Body of pancreas (tissue), 4 donors: Measurements from ENCODE around the gene RHEX. TPM values are rescaled to one million over a fixed set of nuclear protein-coding genes. Genes with fewer than 3 reads are reported as not detected.
"Not testable (repeated sequence)": the region's sequence is repeated elsewhere in the genome, so short reads cannot be mapped to it uniquely, and the experiment has no call there.

Source experiments
- ATAC-seq: fragments of 150-250 bp; one replicate; pipeline ENCODE4 v1.9.1; 2016
- DNase-seq, 4 donors: peaks; one replicate each; pipeline ENCODE4 v3.0.0-alpha.2; 2019
- H3K27ac ChIP-seq, 4 donors: fragments of 200-600 bp; sonication (generic); 1 replicate in 3 of 4; 2 replicates in 1 of 4; pipeline versions ENCODE4 v1.5.1 to v1.6.1; 2016 to 2019; ENCODE audit warnings: mild to moderate bottlenecking in 1 of 4, mixed read lengths in 1 of 4, moderate library complexity in 1 of 4
- H3K27me3 ChIP-seq, 2 donors: fragments of 200-600 bp; sonication (generic); one replicate each; pipeline ENCODE4 v1.6.0; 2016; ENCODE audit warnings: mild to moderate bottlenecking in 1 of 2
- H3K36me3 ChIP-seq, 2 donors: fragments of 200-600 bp; sonication (generic); replicated peaks in 1 of 2; 2 replicates each; pipeline ENCODE4 v1.5.1; 2016; ENCODE audit warnings: low read depth in 2 of 2; ENCODE audit not compliant: insufficient read depth in 1 of 2
- H3K4me1 ChIP-seq: fragments of 200-600 bp; sonication (generic); one replicate; pipeline ENCODE4 v1.6.0; 2016
- H3K4me3 ChIP-seq, 2 donors: fragments of 200-600 bp; sonication (generic); 1 replicate in 1 of 2; 2 replicates in 1 of 2; pipeline ENCODE4 v1.5.1; 2016 to 2019
- H3K9me3 ChIP-seq, 3 donors: fragments of 200-600 bp; sonication (generic); 1 replicate in 2 of 3; 2 replicates in 1 of 3; pipeline ENCODE4 v1.5.1; 2016
- CTCF ChIP-seq, 7 experiments: fragments of 450-650 bp in 4 of 7; fragments of 200-600 bp in 3 of 7; sonication (generic) in 3 of 7; IDR thresholded peaks; one replicate each; pipeline ENCODE4 v1.5.1; 2016 to 2019; ENCODE audit warnings: antibody characterized with exemption in 7 of 7
- POLR2A ChIP-seq, 3 donors: fragments of 450-650 bp; IDR thresholded peaks; one replicate each; pipeline ENCODE4 v1.6.1; 2016; ENCODE audit warnings: antibody characterized with exemption in 3 of 3, mild to moderate bottlenecking in 2 of 3
- WGBS, 2 donors: methylation state at CpG; one replicate each; pipeline ENCODE4 v1.1.5; 2017; 5-methylcytosine and 5-hydroxymethylcytosine counted together
- intact Hi-C: fragments of 100-400 bp; cut with DNase I; formaldehyde crosslinking; loops from one replicate; pipeline ENCODE4 v1.15.1; 2023
- total RNA-seq, 2 donors: library from RNA; depleted of rRNA; stranded (reverse); fragments of >200 nt; gene quantifications; one replicate each; pipeline ENCODE4 v1.1.0, GENCODE V29; 2016

Gene RHEX
- total RNA-seq, 2 donors from 2014 or later = 0.52 TPM; not detected in 1

DNA sequence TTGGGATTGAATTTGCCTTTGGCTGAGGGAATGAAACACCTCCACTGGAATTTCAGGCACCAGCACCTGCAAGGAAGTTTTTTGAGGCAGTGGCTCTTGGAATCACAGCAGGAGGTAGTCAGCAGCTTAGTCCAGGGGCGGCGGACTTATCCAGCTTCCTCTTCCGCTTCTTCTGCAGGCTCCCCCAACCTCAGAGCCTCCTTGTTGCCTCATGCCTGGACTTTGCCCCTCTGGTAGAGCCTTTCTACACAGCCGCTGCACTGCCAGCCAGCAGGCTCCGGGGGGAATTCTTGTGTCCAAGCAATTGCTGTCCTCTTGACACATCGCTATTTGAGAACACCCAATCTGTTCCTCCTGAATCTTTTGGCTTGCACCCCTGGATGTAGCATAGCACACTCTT is 4.4 kb upstream of the RHEX start:
- peaks cover 27% of the 10 kb centered on the region for H3K4me1 ChIP-seq
- no peak for TF ChIP-seq CTCF (IDR thresholded peaks at IDR 0.05)
- TF ChIP-seq POLR2A (IDR thresholded peaks at IDR 0.05) = peak in 1 of 3 donors; percentile 21
- ATAC-seq (peak; percentile 97), DNase-seq (peak; percentile 70 to 88 (median 80))
- H3K36me3 ChIP-seq = no peaks in the 10 kb centered on the region
- 7 to 12% methylated on average over 6 of the region's 6 CpGs for WGBS, 2 donors
- intact Hi-C loops = no loop called here
- H3K27ac ChIP-seq = peak overlapping the region; percentile 45 to 77 (median 70)
- H3K27me3 ChIP-seq = no peaks in the 10 kb centered on the region
- H3K4me3 ChIP-seq = no peak overlapping the region
- H3K9me3 ChIP-seq = no peaks in the 10 kb centered on the region

DNA sequence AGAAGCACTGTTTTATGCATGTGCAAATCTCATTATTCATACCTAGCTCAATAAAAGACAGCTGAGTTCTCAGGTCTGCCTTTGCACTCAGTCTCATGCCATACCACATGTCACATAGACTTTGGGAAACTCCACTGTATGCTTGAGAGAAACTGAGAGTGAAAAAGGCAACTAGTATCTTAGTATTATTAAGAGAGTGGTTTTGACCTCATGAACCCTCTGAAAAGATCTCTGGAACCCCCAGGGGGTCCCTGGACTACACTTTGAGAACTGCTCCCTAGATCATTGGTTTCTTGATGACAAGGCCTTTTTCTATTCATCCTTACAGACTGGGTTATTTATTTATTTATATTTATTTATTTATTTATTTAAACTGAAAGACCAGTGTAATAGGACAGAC is 3.7 kb upstream of the RHEX start:
- intact Hi-C loops = no loop called here
- no peak for ATAC-seq
- H3K27me3 ChIP-seq = no peaks in the 10 kb centered on the region
- TF ChIP-seq CTCF (IDR thresholded peaks at IDR 0.05) = no peak
- no peak for TF ChIP-seq POLR2A (IDR thresholded peaks at IDR 0.05)
- no peaks in the 10 kb centered on the region for H3K9me3 ChIP-seq
- no peak overlapping the region for H3K4me3 ChIP-seq
- DNase-seq = no peak
- no peaks in the 10 kb centered on the region for H3K36me3 ChIP-seq
- H3K4me1 ChIP-seq = peaks cover 27% of the 10 kb centered on the region
- H3K27ac ChIP-seq = peak overlapping the region in 1 of 4 donors; percentile 77

- no peak overlapping the region for H3K27ac ChIP-seq
- TF ChIP-seq CTCF (IDR thresholded peaks at IDR 0.05) (no peak), POLR2A (IDR thresholded peaks at IDR 0.05) (no peak)
- 77 to 88% methylated on average over 3 of the region's 3 CpGs for WGBS, 2 donors
Measured at GRCh38 chr1:206049919-206050600, 2.9 kb upstream of the RHEX start.

GRCh38 chr1:206050655-206051235 is 2.2 kb upstream of the RHEX start:
- DNase-seq = peak in 1 of 4 donors; percentile 40
- 79 to 84% methylated on average over 6 of the region's 6 CpGs for WGBS, 2 donors

More at GRCh38 chr1:206049919-206050600, 2.9 kb upstream of the RHEX start:
- H3K4me1 ChIP-seq = peaks cover 27% of the 10 kb centered on the region
- DNase-seq (no peak), ATAC-seq (no peak)
- no peaks in the 10 kb centered on the region for H3K9me3 ChIP-seq
- H3K36me3 ChIP-seq = no peaks in the 10 kb centered on the region
- H3K27me3 ChIP-seq = no peaks in the 10 kb centered on the region
- intact Hi-C loops = no loop called here
- no peak overlapping the region for H3K4me3 ChIP-seq

GRCh38 chr1:206052231-206052865 is 625 bp upstream of the RHEX start:
- 67 to 69% methylated on average over 6 of the region's 8 CpGs for WGBS, 2 donors
- H3K4me3 ChIP-seq = not testable (repeated sequence)
- peak overlapping the region in 3 of 4 donors; percentile 54 to 71 (median 56) for H3K27ac ChIP-seq

More at GRCh38 chr1:206050655-206051235, 2.2 kb upstream of the RHEX start:
- intact Hi-C loops = no loop called here
- Histone ChIP-seq H3K4me3 (no peak overlapping the region), H3K27me3 (no peaks in the 10 kb centered on the region), H3K36me3 (no peaks in the 10 kb centered on the region), H3K9me3 (no peaks in the 10 kb centered on the region), H3K4me1 (peaks cover 27% of the 10 kb centered on the region), H3K27ac (no peak overlapping the region)
- no peak for ATAC-seq
- TF ChIP-seq POLR2A (IDR thresholded peaks at IDR 0.05) = no peak
- no peak for TF ChIP-seq CTCF (IDR thresholded peaks at IDR 0.05)

GRCh38 chr1:206053616-206054015 is 643 bp downstream of the RHEX start:
- WGBS, 2 donors = 85 to 93% methylated on average over 4 of the region's 4 CpGs
- DNase-seq, H3K27me3 ChIP-seq, H3K36me3 ChIP-seq, ATAC-seq, H3K4me3 ChIP-seq, H3K9me3 ChIP-seq, intact Hi-C loops: not testable (repeated sequence)
- Histone ChIP-seq H3K4me1 (peaks cover 20% of the 10 kb centered on the region), H3K27ac (peak overlapping the region in 2 of 4 donors; percentile 53 to 63)

More at GRCh38 chr1:206052231-206052865, 625 bp upstream of the RHEX start:
- H3K9me3 ChIP-seq, intact Hi-C loops, DNase-seq, H3K36me3 ChIP-seq, H3K27me3 ChIP-seq, ATAC-seq: not testable (repeated sequence)
- H3K4me1 ChIP-seq = peaks cover 27% of the 10 kb centered on the region

GRCh38 chr1:206055069-206055625 is 2.2 kb downstream of the RHEX start:
- H3K27ac ChIP-seq, DNase-seq, H3K4me3 ChIP-seq, H3K9me3 ChIP-seq, ATAC-seq, H3K27me3 ChIP-seq, intact Hi-C loops, H3K36me3 ChIP-seq: not testable (repeated sequence)
- WGBS, 2 donors = 85 to 86% methylated on average over 12 of the region's 12 CpGs
- peaks cover 12% of the 10 kb centered on the region for H3K4me1 ChIP-seq
